SK-N-SH (cell line): ENCODE measurements around the gene C4orf36.

Experiments used
- EP300 ChIP-seq, 2 experiments: IDR thresholded peaks; 2 replicates each; pipeline versions ENCODE4 v1.4.0 to v1.6.1; 2012; ENCODE audit warnings: borderline replicate concordance in 1 of 2, low read depth in 1 of 2, low read length in 1 of 2
- JUND ChIP-seq: IDR thresholded peaks from 2 replicates; pipeline ENCODE4 v1.4.0; 2012
- SMC3 ChIP-seq: IDR thresholded peaks from 2 replicates; pipeline ENCODE4 v1.6.1; 2012; ENCODE audit warnings: low read depth, low read length, improper control_type of control experiment
- TAF1 ChIP-seq: IDR thresholded peaks from 2 replicates; pipeline ENCODE4 v1.6.1; 2012; ENCODE audit warnings: low read depth, mild to moderate bottlenecking, low read length, moderate library complexity, borderline replicate concordance
- TF ChIP-seq, protein P1 (sequence below): fragments of 150-350 bp; IDR thresholded peaks from 2 replicates; pipeline ENCODE4 v1.6.1; 2017; ENCODE audit warnings: antibody characterized with exemption, low read length, low read depth, borderline replicate concordance
- TF ChIP-seq, protein P2 (sequence below): IDR thresholded peaks from 2 replicates; pipeline ENCODE4 v1.4.0; 2012; ENCODE audit warnings: low read depth, borderline replicate concordance
- TF ChIP-seq, protein P3 (sequence below): fragments of 200-600 bp; sonication (generic); IDR thresholded peaks from 2 replicates; pipeline ENCODE4 v1.6.1; 2017; ENCODE audit warnings: antibody characterized with exemption, mild to moderate bottlenecking, moderate library complexity

DNA sequence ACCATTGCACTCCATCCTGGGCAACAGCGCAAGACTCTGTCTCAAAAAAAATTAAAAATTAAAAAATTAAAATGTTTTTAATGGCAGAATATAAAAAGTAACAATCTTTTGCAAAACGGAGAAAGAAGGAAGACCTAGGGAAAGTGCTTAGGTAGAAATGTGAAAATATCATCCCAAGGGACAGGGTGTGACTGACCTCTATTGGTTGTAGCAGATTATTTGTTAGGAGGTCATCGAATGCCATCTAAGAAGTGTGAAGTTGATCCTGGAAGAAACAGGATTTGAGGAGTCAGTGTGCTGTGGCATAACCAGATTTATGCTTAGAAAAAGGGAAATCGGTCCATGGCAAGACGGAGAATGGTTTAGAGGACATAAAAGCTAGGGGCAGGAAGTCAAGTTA is 18.1 kb upstream of the C4orf36 start:
- TF ChIP-seq, protein P1, sequence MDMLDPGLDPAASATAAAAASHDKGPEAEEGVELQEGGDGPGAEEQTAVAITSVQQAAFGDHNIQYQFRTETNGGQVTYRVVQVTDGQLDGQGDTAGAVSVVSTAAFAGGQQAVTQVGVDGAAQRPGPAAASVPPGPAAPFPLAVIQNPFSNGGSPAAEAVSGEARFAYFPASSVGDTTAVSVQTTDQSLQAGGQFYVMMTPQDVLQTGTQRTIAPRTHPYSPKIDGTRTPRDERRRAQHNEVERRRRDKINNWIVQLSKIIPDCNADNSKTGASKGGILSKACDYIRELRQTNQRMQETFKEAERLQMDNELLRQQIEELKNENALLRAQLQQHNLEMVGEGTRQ = no peak
- no peak for TF ChIP-seq SMC3
- TF ChIP-seq, protein P2, sequence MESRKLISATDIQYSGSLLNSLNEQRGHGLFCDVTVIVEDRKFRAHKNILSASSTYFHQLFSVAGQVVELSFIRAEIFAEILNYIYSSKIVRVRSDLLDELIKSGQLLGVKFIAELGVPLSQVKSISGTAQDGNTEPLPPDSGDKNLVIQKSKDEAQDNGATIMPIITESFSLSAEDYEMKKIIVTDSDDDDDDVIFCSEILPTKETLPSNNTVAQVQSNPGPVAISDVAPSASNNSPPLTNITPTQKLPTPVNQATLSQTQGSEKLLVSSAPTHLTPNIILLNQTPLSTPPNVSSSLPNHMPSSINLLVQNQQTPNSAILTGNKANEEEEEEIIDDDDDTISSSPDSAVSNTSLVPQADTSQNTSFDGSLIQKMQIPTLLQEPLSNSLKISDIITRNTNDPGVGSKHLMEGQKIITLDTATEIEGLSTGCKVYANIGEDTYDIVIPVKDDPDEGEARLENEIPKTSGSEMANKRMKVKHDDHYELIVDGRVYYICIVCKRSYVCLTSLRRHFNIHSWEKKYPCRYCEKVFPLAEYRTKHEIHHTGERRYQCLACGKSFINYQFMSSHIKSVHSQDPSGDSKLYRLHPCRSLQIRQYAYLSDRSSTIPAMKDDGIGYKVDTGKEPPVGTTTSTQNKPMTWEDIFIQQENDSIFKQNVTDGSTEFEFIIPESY = no peak
- TF ChIP-seq, protein P3, sequence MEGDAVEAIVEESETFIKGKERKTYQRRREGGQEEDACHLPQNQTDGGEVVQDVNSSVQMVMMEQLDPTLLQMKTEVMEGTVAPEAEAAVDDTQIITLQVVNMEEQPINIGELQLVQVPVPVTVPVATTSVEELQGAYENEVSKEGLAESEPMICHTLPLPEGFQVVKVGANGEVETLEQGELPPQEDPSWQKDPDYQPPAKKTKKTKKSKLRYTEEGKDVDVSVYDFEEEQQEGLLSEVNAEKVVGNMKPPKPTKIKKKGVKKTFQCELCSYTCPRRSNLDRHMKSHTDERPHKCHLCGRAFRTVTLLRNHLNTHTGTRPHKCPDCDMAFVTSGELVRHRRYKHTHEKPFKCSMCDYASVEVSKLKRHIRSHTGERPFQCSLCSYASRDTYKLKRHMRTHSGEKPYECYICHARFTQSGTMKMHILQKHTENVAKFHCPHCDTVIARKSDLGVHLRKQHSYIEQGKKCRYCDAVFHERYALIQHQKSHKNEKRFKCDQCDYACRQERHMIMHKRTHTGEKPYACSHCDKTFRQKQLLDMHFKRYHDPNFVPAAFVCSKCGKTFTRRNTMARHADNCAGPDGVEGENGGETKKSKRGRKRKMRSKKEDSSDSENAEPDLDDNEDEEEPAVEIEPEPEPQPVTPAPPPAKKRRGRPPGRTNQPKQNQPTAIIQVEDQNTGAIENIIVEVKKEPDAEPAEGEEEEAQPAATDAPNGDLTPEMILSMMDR = 0 out of 2 replicates have a peak, but pooled peaks have one; percentile 15
- no peak for TF ChIP-seq EP300 (IDR thresholded peaks at IDR 0.05; ENCODE audit: borderline replicate concordance in 1 of 2, low read depth in 1 of 2, low read length in 1 of 2)
- no peak for TF ChIP-seq TAF1
- no peak for TF ChIP-seq JUND
